Chondrocyte (in vitro differentiated cells): ENCODE data around the gene FASTK. TPM values are rescaled to one million over a fixed set of nuclear protein-coding genes. Genes with fewer than 3 reads are reported as not detected.

ENCODE experiments used
- DNase-seq: peaks from one replicate; pipeline ENCODE4 v3.0.0; 2021; ENCODE audit warnings: mixed read lengths, low spot score
- H3K27ac Mint-ChIP-seq: one replicate; pipeline ENCODE4 v1.8.0; 2021; ENCODE audit warnings: mild to moderate bottlenecking, moderate library complexity, mixed read lengths; ENCODE audit not compliant: unreplicated experiment
- H3K27me3 Mint-ChIP-seq: 2 replicates; pipeline ENCODE4 v1.8.0; 2021; ENCODE audit warnings: low read depth, mixed read lengths
- H3K36me3 Mint-ChIP-seq: 2 replicates; pipeline ENCODE4 v1.8.0; 2021; ENCODE audit warnings: low read depth, mixed read lengths
- H3K4me1 Mint-ChIP-seq: 2 replicates; pipeline ENCODE4 v1.8.0; 2021; ENCODE audit warnings: low read depth, mild to moderate bottlenecking, mixed read lengths
- H3K4me3 Mint-ChIP-seq: one replicate; pipeline ENCODE4 v1.8.0; 2021; ENCODE audit warnings: mild to moderate bottlenecking, moderate library complexity, mixed read lengths; ENCODE audit not compliant: unreplicated experiment
- H3K9me3 Mint-ChIP-seq: 2 replicates; pipeline ENCODE4 v1.8.0; 2021; ENCODE audit warnings: low read depth, mixed read lengths
- CTCF ChIP-seq: fragments of 200-600 bp; sonication (generic); IDR thresholded peaks from 2 replicates; pipeline ENCODE4 v1.5.0; 2021; ENCODE audit warnings: antibody characterized with exemption, mild to moderate bottlenecking, moderate library complexity
- total RNA-seq: library from RNA; stranded (reverse); gene quantifications from 3 replicates; pipeline ENCODE4 v1.2.1, GENCODE V29; 2021

The FASTK gene
- total RNA-seq, 1 donor from 2014 or later: 83.8 TPM

- no peak for TF ChIP-seq CTCF
- Mint-ChIP-seq H3K4me3 (peak overlapping the region; percentile 78), H3K27ac (peak overlapping the region; percentile 89), H3K9me3 (no peaks in the 10 kb centered on the region), H3K36me3 (no peaks in the 10 kb centered on the region), H3K4me1 (peaks cover 52% of the 10 kb centered on the region), H3K27me3 (no peaks in the 10 kb centered on the region)
- no peak for DNase-seq
Observed at GRCh38 chr7:151086802-151087244, 6.2 kb upstream of the FASTK start.

GRCh38 chr7:151085691-151086620 lies 5.3 kb upstream of the FASTK start, which contains the start of gene AGAP3:
TSS of gene AGAP3 (plus strand) at chr7:151086475. CDS start at chr7:151086742, 267 bp downstream.
- Mint-ChIP-seq H3K27ac (peak within 1 kb of the TSS; percentile 89), H3K9me3 (no peaks in the 10 kb centered on the region)
- DNase-seq: no peak

GRCh38 chr7:151085329-151085690 lies 4.7 kb upstream of the FASTK start:
- no peaks in the 10 kb centered on the region for H3K9me3 Mint-ChIP-seq
- TF ChIP-seq CTCF: no peak
- peaks cover 49% of the 10 kb centered on the region for H3K4me1 Mint-ChIP-seq
- H3K36me3 Mint-ChIP-seq: no peaks in the 10 kb centered on the region
- no peaks in the 10 kb centered on the region for H3K27me3 Mint-ChIP-seq
- no peak for DNase-seq
- H3K27ac Mint-ChIP-seq: peak overlapping the region; percentile 86
- H3K4me3 Mint-ChIP-seq: peak overlapping the region; percentile 79

More at GRCh38 chr7:151085691-151086620, 5.3 kb upstream of the FASTK start, which contains the start of gene AGAP3:
- Mint-ChIP-seq H3K4me1 (peaks cover 52% of the 10 kb centered on the region), H3K36me3 (no peaks in the 10 kb centered on the region), H3K4me3 (peak within 1 kb of the TSS; percentile 79), H3K27me3 (no peaks in the 10 kb centered on the region)
- peak; percentile 26 for TF ChIP-seq CTCF

- DNase-seq: no peak
- H3K4me1 Mint-ChIP-seq: peaks cover 45% of the 10 kb centered on the region
- H3K4me3 Mint-ChIP-seq: peak overlapping the region; percentile 94
- H3K27ac Mint-ChIP-seq: no peak overlapping the region
- H3K36me3 Mint-ChIP-seq: no peaks in the 10 kb centered on the region
- no peaks in the 10 kb centered on the region for H3K9me3 Mint-ChIP-seq
- H3K27me3 Mint-ChIP-seq: no peaks in the 10 kb centered on the region
- no peak for TF ChIP-seq CTCF
Observed at GRCh38 chr7:151083824-151084160, 3.2 kb upstream of the FASTK start.

GRCh38 chr7:151083071-151083823 lies 2.6 kb upstream of the FASTK start, which contains the start of gene TMUB1:
TSS of gene TMUB1 (minus strand) at chr7:151083493. CDS start at chr7:151082563, 930 bp downstream.
- Mint-ChIP-seq H3K9me3 (no peaks in the 10 kb centered on the region), H3K27me3 (no peaks in the 10 kb centered on the region), H3K4me1 (peaks cover 46% of the 10 kb centered on the region), H3K27ac (peak within 1 kb of the TSS; percentile 86), H3K4me3 (peak within 1 kb of the TSS; percentile 94), H3K36me3 (no peaks in the 10 kb centered on the region)
- DNase-seq: no peak
- no peak for TF ChIP-seq CTCF
